Measurements from ENCODE around the gene CYP26C1. TPM values are rescaled to one million over a fixed set of nuclear protein-coding genes. Genes with fewer than 3 reads are reported as not detected.

The CYP26C1 gene
- total RNA-seq, 1 donor from 2014 or later = 0.27 TPM

DNA sequence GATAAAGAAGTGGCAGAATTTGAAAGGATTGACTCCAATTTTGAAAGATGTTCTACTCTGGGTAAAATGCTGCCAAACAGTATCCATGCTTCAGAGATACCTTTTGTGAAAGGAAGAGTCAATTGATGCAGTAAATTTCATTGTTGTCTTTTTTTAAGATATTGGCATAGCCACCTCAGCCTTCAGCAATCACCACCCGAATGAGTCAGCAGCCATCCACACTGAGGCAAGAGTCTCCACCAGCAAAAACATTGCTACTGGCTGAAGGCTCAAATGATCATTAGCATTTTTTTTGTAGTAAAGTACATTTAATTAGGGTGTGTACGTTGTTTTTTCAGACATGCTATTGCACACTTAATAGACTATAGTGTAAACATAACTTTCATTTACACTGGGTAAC is 31.7 kb upstream of the CYP26C1 start:
- Histone ChIP-seq H3K9me3 (no peaks in the 10 kb centered on the region), H3K27me3 (ENCODE audit: low read depth) (no peaks in the 10 kb centered on the region), H3K36me3 (peaks cover 4% of the 10 kb centered on the region), H3K27ac (no peak overlapping the region), H3K4me3 (no peak overlapping the region), H3K4me1 (no peaks in the 10 kb centered on the region)
- TF ChIP-seq, protein P1, sequence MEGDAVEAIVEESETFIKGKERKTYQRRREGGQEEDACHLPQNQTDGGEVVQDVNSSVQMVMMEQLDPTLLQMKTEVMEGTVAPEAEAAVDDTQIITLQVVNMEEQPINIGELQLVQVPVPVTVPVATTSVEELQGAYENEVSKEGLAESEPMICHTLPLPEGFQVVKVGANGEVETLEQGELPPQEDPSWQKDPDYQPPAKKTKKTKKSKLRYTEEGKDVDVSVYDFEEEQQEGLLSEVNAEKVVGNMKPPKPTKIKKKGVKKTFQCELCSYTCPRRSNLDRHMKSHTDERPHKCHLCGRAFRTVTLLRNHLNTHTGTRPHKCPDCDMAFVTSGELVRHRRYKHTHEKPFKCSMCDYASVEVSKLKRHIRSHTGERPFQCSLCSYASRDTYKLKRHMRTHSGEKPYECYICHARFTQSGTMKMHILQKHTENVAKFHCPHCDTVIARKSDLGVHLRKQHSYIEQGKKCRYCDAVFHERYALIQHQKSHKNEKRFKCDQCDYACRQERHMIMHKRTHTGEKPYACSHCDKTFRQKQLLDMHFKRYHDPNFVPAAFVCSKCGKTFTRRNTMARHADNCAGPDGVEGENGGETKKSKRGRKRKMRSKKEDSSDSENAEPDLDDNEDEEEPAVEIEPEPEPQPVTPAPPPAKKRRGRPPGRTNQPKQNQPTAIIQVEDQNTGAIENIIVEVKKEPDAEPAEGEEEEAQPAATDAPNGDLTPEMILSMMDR (IDR thresholded peaks at IDR 0.05) = no peak
- no peak for DNase-seq
- no peak for ATAC-seq
- intact Hi-C loops (cut with DNase I) = no loop called here

DNA sequence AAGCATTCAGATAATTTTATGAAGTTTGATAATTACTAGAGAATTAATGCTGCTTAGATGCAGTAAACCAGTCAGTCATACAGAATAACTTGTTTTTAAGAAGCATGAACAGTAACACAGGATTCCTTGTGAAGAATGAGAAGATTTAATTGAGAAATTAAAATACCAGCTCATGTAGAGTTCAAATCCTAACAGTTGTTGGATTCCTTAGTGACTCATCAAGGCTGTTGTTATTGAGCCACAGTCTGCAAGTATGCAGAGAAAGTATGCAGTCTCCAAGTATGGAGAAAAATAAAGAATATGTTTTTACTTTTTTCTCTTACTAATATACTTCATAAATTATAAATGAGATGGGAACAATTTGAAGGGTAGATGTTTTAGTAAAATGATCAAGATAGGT is 30.2 kb upstream of the CYP26C1 start:
- ATAC-seq = no peak
- no peaks in the 10 kb centered on the region for H3K4me1 ChIP-seq
- H3K27ac ChIP-seq = no peak overlapping the region
- H3K4me3 ChIP-seq = no peak overlapping the region
- no peak for DNase-seq
- no peaks in the 10 kb centered on the region for H3K27me3 ChIP-seq (ENCODE audit: low read depth)
- no peaks in the 10 kb centered on the region for H3K9me3 ChIP-seq
- peaks cover 4% of the 10 kb centered on the region for H3K36me3 ChIP-seq
- TF ChIP-seq, protein P1 (IDR thresholded peaks at IDR 0.05) = no peak
- intact Hi-C loops (cut with DNase I) = no loop called here

DNA sequence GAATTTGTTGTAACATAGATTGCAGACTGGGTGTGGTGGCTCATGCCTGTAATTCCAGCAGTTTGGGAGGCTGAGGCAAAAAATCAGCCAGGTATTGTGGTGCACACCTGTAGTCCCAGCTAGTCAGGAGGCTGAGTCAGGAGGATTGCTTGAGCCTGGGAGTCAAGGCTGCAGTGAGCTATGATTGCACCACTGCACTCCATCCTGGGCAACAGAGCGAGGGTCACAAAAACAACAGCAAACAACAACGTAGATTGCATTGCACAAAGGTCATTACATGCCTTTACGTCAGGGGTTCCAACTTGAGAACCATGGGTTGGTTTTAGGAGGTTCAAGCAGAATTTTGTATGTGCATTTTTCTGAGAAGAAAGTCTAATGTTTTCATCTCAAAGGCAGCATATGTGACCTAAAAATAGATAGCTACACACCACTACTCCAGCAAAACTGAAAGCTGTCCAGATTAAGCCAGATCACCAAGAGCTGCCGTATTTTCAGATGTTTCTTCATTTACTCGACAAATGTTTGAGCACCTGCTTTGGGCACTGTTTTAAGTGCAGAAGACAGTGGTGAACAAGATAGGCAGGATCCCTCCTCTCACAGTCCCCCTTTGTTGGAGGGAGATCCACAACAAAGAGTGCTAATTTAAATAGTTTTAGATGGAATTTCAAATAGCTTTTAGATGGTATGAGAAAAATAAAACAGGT is 28.3 kb upstream of the CYP26C1 start:
- no peak for DNase-seq
- Histone ChIP-seq H3K36me3 (no peaks in the 10 kb centered on the region), H3K27me3 (ENCODE audit: low read depth) (no peaks in the 10 kb centered on the region), H3K4me1 (no peaks in the 10 kb centered on the region), H3K27ac (no peak overlapping the region), H3K9me3 (no peaks in the 10 kb centered on the region), H3K4me3 (no peak overlapping the region)
- ATAC-seq = no peak
- TF ChIP-seq, protein P1 (IDR thresholded peaks at IDR 0.05) = no peak
- intact Hi-C loops (cut with DNase I) = no loop called here

DNA sequence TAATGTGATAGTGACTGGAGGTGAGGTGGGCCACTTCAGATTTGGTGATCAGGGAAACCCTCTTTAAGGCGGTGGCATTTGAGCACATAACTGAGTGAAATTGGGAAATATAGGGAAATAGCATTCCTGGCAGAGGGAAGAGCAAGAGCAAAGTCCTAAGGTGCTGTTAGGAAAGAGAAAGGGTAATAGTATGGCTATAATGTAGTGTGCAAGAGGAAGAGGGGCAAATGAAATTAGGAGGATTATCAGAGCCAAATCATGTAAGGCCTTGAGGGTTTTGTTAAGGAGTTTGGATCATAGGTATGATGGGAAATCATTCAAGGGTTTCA is 27.8 kb upstream of the CYP26C1 start:
- intact Hi-C loops (cut with DNase I) = no loop called here
- ATAC-seq (no peak), DNase-seq (no peak)
- Histone ChIP-seq H3K4me1 (no peaks in the 10 kb centered on the region), H3K27me3 (ENCODE audit: low read depth) (no peaks in the 10 kb centered on the region), H3K27ac (no peak overlapping the region), H3K36me3 (no peaks in the 10 kb centered on the region), H3K9me3 (no peaks in the 10 kb centered on the region), H3K4me3 (no peak overlapping the region)
- TF ChIP-seq, protein P1 (IDR thresholded peaks at IDR 0.05) = no peak

DNA sequence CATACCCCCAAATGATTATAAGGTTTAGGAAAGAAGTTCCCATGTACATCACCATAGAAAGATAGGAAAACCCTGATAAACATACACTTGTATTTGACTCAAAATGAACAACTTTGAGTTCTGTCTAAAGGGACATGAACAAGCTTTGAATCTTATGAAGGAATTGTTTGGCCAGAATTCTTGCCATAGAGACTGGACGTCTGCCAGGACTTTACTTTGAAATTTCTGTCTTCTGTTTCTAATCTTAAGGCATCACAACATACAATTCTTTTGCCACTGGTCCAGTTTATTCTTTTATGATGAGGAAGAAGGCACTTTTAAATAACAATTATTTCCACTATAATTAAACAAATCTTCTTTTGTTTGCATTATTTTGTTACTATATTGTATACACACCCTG is 26.2 kb upstream of the CYP26C1 start:
- intact Hi-C loops (cut with DNase I) = no loop called here
- H3K27me3 ChIP-seq (ENCODE audit: low read depth) = no peaks in the 10 kb centered on the region
- TF ChIP-seq, protein P1 (IDR thresholded peaks at IDR 0.05) = no peak
- no peak overlapping the region for H3K4me3 ChIP-seq
- DNase-seq (no peak), ATAC-seq (no peak)
- no peaks in the 10 kb centered on the region for H3K36me3 ChIP-seq
- H3K9me3 ChIP-seq = no peaks in the 10 kb centered on the region
- H3K4me1 ChIP-seq = no peaks in the 10 kb centered on the region
- no peak overlapping the region for H3K27ac ChIP-seq

Data from lower lobe of right lung (tissue), 2 donors.